GM12878 (cell line): ENCODE results near the gene RNASEH2B.

Source experiments
- MTA3 ChIP-seq: IDR thresholded peaks from 2 replicates; pipeline ENCODE4 v1.6.1; 2012; ENCODE audit warnings: low read length, inconsistent platforms, borderline replicate concordance
- PKNOX1 ChIP-seq: fragments of 450-650 bp; IDR thresholded peaks from 2 replicates; pipeline ENCODE4 v1.6.1; 2016; ENCODE audit warnings: mild to moderate bottlenecking
- TF ChIP-seq, protein P1 (sequence below), 3 experiments: IDR thresholded peaks in 2 of 3; conservative IDR thresholded peaks in 1 of 3; 2 replicates each; pipeline ENCODE4 v1.5.1; 2011; ENCODE audit warnings: low read depth in 3 of 3, low read length in 3 of 3, mild to moderate bottlenecking in 3 of 3, control low read depth in 2 of 3, moderate library complexity in 2 of 3, inconsistent platforms in 1 of 3, mixed read lengths in 1 of 3; ENCODE audit not compliant: control insufficient read depth in 2 of 3, insufficient read depth in 1 of 3; ENCODE audit errors: extremely low read depth in 1 of 3
- TF ChIP-seq, protein P2 (sequence below): fragments of 450-650 bp; formaldehyde crosslinking; IDR thresholded peaks from 2 replicates; pipeline ENCODE4 v1.4.0; 2020; ENCODE audit warnings: mild to moderate bottlenecking, moderate library complexity

- TF ChIP-seq MTA3 (no peak), PKNOX1 (no peak)
- TF ChIP-seq, protein P1, sequence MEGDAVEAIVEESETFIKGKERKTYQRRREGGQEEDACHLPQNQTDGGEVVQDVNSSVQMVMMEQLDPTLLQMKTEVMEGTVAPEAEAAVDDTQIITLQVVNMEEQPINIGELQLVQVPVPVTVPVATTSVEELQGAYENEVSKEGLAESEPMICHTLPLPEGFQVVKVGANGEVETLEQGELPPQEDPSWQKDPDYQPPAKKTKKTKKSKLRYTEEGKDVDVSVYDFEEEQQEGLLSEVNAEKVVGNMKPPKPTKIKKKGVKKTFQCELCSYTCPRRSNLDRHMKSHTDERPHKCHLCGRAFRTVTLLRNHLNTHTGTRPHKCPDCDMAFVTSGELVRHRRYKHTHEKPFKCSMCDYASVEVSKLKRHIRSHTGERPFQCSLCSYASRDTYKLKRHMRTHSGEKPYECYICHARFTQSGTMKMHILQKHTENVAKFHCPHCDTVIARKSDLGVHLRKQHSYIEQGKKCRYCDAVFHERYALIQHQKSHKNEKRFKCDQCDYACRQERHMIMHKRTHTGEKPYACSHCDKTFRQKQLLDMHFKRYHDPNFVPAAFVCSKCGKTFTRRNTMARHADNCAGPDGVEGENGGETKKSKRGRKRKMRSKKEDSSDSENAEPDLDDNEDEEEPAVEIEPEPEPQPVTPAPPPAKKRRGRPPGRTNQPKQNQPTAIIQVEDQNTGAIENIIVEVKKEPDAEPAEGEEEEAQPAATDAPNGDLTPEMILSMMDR (IDR thresholded peaks at IDR 0.05 in 2 of 3, conservative IDR thresholded peaks at IDR 0.05 in 1 of 3; ENCODE audit: control insufficient read depth in 2 of 3, extremely low read depth in 1 of 3, insufficient read depth in 1 of 3, low read depth in 3 of 3, low read length in 3 of 3): no peak
- TF ChIP-seq, protein P2, sequence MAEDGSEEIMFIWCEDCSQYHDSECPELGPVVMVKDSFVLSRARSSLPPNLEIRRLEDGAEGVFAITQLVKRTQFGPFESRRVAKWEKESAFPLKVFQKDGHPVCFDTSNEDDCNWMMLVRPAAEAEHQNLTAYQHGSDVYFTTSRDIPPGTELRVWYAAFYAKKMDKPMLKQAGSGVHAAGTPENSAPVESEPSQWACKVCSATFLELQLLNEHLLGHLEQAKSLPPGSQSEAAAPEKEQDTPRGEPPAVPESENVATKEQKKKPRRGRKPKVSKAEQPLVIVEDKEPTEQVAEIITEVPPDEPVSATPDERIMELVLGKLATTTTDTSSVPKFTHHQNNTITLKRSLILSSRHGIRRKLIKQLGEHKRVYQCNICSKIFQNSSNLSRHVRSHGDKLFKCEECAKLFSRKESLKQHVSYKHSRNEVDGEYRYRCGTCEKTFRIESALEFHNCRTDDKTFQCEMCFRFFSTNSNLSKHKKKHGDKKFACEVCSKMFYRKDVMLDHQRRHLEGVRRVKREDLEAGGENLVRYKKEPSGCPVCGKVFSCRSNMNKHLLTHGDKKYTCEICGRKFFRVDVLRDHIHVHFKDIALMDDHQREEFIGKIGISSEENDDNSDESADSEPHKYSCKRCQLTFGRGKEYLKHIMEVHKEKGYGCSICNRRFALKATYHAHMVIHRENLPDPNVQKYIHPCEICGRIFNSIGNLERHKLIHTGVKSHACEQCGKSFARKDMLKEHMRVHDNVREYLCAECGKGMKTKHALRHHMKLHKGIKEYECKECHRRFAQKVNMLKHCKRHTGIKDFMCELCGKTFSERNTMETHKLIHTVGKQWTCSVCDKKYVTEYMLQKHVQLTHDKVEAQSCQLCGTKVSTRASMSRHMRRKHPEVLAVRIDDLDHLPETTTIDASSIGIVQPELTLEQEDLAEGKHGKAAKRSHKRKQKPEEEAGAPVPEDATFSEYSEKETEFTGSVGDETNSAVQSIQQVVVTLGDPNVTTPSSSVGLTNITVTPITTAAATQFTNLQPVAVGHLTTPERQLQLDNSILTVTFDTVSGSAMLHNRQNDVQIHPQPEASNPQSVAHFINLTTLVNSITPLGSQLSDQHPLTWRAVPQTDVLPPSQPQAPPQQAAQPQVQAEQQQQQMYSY (CRISPR knock-in tag): no peak
Measured at GRCh38 chr13:50974268-50974667, 64.7 kb downstream of the RNASEH2B start.
